GM23248 (cell line): Measurements from ENCODE around the gene TUBAL3.

Experiments used
- EZH2 ChIP-seq: fragments of 200-600 bp; sonication (generic); IDR thresholded peaks from 2 replicates; pipeline ENCODE4 v1.6.1; 2018; ENCODE audit warnings: antibody characterized with exemption, mild to moderate bottlenecking; ENCODE audit not compliant: insufficient read depth, poor library complexity, severe bottlenecking
- EZH2phosphoT487 ChIP-seq: fragments of 200-600 bp; sonication (generic); IDR thresholded peaks from 2 replicates; pipeline ENCODE4 v1.6.1; 2018; ENCODE audit warnings: antibody characterized with exemption, moderate library complexity, mild to moderate bottlenecking, low read depth; ENCODE audit not compliant: insufficient read depth

GRCh38 chr10:5343979-5344378 is 60.6 kb downstream of the TUBAL3 start:
- no peak for TF ChIP-seq EZH2
- no peak for TF ChIP-seq EZH2phosphoT487
